Measurements from ENCODE around the gene PICK1.

The PICK1 gene

DNA sequence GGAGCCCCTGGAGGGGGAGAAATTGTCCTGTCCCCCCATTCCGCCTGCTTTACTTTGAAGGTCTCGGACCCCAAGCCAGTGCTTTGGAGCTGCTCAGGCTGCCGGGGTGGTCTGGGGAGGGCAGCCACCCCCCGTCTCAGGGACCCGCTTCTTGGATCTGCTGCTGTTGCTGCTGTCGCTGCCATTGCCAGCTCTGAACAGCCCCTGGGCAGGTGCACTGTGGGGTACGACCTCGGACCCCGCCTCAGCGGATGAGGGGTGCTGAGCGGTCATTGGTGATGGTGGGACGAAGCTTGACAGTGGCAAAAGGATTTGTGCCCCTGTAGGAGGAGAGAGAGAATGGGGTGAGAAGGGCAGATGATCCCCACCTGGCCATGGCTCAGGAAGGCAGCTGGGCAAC lies 27.9 kb downstream of the PICK1 start:
- DNase-seq (ENCODE audit: extremely low spot score, insufficient read length, low read depth) (no peak), FAIRE-seq (no peak)

DNA sequence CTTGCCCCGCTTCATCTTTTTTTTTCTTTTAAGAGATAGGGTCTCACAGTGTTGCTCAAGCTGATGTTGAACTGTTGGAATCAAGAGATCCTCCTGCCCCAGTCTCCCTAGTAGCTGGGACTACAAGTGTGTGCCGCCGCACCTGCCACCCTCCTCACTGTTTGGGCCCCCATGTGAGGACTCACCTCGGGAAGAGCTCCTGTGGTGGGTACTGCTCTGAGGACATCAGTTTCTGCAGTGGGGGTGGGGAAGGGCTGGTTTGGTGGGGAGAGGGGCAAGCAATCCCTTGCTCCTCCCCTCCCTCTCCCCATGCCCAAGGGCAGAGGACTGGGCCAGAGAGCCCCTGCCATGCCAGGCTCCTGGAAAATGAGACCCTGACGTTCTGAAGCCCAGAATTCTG lies 28.3 kb downstream of the PICK1 start:
- FAIRE-seq (no peak), DNase-seq (ENCODE audit: extremely low spot score, insufficient read length, low read depth) (no peak)

DNA sequence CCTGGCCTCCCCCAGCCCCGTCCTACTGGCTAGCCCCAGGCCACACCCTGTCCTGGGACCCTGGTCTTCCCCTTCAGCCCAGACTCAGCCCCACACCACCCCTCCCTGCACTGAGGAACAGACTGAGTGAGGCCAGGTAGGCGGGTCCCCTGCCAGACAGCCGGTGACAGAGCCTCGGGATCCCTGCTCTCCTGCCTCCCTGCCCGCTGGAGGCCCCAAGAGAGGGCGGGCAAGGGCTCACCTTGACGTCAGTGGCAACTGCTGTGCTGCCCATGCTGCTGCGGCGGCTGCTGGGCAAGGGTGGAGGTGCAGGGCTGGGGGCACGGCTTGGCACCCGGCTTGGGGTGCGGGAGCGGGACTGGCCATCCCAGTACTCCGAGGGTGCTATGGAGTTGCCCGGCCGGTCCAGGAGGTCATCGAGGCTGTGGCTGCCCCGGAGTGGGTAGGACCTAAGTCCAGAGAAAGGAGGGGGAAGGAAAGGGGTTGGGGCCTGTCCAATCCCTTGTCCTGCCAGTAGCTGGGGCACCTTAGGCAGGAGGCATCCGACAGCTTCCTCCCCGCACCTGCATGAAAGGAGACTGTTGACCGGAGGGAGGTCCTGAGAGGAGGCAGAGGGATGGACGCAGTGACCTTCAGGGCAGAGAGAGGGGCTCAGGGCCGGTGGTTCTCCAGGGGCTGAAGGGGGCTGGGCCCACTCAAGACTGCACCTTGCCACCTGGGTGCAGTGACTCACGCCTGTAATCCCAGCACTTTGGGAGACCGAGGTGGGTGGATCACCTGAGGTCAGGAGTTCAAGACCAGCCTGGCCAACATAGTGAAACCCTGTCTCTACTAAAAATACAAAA lies 29.0 kb downstream of the PICK1 start:
- DNase-seq (ENCODE audit: extremely low spot score, insufficient read length, low read depth): no peak
- FAIRE-seq: no peak

DNA sequence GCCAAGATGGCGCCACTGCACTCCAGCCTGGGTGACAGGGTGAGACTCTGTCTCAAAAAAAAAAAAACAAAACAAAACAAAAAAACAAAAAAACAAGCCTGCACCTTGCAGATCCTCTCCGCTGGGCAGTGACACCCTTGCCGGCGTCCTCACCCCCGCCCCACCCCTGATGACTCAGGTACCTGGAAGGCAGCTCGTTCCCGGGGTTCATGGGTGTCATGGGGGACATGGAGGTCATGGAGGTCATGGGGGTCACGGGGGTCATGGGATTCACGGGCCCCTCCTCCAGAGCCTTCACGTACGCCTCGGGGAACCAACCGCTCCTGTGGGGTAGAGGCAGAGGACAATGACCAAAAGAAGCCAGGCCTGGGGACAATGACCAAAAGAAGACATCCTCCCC lies 29.7 kb downstream of the PICK1 start:
- no peak for DNase-seq (ENCODE audit: extremely low spot score, insufficient read length, low read depth)
- no peak for FAIRE-seq

DNA sequence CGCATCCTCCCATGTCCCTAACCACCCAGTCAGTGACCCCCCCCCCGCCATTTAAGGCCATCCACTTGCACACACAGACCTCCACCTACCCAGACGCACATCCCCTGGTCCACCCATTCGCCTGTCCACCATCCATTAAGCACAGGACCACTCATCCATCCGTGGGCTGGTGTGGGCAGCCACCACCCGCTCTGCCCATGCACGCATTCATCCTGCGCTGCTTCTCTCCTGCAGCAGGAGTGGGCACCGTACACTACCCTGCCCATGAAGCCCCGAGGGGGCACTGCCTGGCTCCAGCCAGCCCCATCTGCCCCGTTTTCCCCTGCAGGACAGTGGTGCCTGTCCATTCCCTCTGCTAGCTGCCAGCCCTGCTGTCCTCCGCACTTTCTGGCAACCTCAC lies 30.7 kb downstream of the PICK1 start:
- DNase-seq (ENCODE audit: extremely low spot score, insufficient read length, low read depth) (no peak), FAIRE-seq (no peak)

DNA sequence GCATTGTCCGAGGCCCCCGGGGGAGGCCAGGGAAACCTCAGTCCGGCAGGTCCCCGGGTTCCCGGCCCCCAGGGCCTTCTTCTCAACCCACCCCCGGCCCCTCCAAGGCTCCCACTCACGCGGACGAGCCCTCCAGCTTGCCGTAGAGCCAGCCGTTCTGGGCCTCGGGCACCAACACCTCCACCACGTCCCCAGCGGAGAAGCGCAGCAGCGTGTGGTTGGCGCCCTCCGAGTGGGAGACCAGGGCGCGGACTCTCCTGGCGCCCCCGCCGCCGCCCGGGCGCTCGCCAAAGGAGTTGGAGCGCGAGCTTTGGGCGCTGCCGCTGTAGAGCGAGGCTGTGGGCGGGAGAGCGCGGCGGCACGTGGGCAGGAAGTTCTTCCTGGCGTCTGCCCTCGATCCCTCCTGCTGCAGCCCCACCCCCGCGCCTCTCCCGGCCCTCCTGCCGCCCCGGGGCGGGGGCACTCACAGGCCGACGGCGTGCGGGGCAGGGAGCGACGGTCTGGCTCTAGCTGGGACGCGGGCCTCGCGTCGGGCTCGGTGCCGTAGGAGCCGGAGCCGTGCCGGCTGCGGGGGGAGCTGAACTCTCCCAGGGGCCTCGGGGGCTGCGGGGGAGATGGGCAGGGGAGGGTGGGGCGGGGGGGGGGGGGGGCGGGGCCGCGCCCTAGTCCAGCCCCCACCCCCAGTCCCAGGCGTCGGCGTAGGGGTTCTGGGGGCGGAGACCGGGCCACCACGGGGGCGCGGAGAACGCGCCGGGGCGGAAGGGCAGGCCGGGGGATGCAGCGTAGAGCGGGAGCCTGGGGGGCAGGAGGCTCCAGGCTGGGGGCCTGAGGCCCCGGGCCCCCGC lies 31.6 kb downstream of the PICK1 start:
- FAIRE-seq: no peak
- DNase-seq (ENCODE audit: extremely low spot score, insufficient read length, low read depth): no peak

DNA sequence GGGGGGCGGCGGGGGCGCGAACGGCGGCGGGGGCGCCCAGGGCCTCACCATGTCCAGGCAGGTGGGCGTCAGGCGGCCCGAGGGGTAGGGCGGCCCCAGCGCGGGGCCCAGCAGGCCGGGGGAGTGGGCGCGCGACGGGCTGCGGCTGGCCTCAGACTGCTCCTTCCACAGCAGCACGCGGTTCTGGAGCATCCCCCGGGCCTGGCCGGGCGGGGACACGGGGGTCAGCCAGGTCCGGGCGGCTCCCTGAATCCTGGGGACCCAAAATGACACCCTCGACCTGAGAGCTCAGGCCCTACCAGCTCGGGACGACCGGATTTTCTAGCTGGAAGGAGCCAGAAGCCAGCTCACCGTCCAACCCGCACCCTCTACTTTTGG lies 32.3 kb downstream of the PICK1 start:
- no peak for FAIRE-seq
- no peak for DNase-seq (ENCODE audit: extremely low spot score, insufficient read length, low read depth)

DNA sequence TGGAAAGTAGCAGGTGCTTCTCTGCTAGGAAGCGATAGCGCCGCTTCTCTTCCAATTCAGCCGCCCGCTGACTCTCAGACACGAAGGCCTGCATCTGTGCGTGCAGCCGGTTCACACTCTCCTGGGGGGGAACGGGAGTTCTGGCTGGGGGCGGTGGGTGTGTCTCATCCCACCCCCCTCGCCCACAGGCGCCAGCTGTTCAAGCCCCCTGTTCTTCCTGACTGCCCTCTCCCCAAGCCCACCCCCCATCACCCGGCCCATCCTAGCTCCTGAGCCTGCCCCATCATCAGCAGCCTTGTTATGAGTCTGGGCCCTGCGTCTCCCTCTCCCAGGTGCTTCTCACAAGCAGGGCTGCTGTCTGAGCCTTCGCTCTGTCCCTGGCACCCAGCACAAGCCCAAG lies 39.9 kb downstream of the PICK1 start:
- FAIRE-seq (no peak), DNase-seq (ENCODE audit: extremely low spot score, insufficient read length, low read depth) (no peak)

DNA sequence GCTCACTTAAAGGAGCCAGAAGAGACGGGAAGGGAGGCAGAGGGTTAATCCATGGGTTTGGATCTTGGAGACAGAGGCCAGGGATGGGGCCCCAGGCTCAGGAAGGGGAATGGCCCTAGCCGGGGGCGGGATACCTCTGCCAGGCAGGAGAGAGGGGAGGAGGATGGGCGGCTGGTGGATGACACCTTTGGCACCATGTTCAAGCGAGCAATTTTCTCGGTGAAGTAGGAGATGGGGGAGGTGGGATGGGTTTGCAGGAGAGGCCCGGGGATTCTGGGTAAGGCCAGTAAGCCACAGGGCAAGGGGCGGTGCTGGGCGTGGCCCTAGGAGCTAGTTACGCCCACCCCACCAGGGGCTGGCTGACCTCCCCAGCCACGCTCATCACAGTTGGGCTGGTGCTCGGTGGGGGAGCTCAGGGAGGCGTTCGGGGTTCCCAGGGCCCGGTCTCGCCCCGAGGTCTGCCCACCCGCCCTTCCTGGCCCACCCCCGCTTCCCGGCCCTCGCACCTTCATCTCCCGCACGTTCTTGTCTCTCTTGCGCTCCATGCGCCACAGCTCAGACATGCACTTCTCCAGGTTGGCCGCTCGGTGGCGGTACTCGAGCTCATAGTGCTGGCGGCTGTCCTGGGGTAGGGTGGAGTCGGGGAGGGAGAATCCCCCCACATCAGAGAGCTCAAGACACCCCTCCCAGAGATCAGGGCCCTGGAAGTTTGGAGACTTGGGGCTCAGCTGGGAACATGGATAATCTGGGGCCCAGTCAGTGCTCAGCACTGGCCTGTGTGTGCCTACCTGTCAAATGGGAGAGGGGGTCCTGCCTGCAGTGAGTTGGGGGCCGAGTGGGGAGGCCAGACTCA lies 40.6 kb downstream of the PICK1 start:
- FAIRE-seq (no peak), DNase-seq (ENCODE audit: extremely low spot score, insufficient read length, low read depth) (no peak)

DNA sequence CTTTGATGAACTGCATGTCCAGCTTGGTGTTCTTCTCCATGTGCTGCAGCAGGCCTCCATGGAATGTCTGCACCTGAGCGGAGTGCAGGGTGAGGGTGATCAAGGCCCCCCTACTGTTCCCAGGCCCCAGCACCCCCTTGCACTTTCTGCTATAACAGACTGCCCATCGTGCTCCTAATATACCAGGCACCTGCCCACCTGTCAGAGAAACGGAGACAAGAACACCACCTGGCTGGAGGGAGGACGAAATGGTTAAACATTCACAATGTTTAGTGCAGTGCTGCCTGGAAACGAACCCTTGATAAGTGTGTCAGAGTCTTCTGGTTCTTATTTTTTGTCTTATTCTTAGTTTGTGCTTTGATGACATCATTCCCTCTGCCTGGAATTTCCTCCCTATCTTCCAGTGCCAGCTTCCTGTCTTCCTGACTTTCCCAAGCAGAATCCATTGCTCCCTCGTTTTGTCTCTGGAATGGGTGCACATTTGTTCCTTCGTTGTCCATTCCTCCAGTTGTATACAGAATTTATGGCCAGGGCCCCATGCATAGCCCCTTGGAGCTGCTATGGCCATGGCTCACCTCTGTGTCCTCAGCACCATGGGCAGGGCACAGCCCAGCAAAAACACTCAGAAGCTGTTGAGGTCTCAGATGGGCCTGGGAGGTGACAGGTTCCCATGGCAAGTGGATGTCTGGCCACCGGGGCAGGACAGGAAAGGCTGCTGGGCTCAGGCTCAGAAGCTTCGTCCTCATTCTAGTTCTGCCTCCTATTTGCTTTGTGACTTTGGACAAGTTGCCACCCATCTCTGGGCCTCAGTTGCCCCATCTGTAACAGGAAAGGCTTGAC lies 41.4 kb downstream of the PICK1 start:
- DNase-seq (ENCODE audit: extremely low spot score, insufficient read length, low read depth) (no peak), FAIRE-seq (no peak)

DNA sequence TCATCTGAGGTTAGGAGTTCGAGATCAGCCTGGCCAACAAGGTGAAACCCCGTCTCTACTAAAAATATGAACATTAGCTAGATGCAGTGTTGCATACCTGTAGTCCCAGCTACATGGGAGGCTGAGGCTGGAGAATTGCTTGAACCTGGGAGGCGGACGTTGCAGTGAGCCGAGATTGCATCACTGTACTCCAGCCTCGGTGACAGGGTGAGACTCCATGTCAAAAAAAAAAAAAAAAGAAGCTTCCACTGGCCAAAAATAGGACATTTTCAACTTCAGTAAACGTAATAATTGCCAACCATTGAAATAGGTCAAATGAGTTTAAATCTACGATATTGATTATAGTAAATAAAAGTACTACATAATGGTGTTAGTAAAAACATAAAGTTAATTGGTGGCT lies 46.4 kb downstream of the PICK1 start:
- no peak for FAIRE-seq
- DNase-seq (ENCODE audit: extremely low spot score, insufficient read length, low read depth): no peak

DNA sequence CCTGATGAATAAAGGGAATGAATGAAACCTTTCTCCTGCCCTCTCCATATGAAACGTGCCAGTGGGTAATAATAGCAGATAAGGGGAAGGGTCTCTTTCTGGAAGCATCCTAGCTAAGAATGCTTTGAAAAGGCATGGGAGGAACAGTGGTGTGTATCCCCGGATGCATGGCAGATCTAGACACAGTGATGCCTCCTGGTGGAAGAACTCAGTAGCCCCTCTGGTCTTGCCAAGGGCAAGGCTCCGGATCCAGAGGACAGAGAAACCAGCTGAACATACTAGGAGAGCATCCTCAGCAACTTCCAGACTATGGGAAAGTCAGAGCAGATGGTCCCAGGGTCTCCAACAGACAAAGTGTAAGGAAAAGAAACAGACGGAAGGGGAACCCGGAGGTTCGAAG lies 46.9 kb downstream of the PICK1 start:
- DNase-seq (ENCODE audit: extremely low spot score, insufficient read length, low read depth) (no peak), FAIRE-seq (no peak)

DNA sequence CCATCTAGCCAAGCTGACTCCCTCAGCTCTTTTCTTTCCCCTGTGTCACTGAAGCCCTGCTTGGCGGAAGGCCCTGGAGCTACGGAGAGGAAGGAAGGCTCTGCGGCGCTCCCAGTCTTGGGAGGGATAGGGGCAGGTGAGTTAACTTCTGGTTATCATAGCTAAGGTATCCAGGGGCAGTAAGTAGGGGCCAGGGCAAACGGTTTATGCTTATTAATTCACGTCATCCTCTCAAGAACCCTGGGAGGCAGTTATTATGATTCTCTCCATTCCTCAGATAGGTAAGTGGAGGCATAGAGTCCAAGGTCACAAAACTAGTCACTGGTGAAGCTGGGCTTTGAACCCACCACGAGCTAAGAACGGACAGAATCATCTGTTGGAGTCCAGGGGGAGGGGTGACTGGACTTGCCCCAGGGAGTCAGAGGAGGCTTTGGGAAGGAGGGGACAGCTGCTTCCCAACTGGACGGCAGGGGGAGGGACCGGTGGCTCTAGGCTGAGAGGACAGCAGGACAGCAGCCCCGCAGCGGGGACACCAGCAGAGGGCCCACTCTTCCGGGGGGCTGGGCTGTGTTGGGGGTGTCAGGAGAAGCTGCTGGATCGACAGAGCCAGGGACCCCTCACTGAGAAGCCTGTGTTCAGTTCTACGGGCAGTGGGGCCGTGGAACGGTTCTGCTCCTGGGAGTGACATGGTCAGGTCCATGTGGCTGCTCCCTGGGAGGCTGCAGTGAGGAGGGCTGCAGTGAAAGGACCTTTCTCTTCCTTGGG lies 49.8 kb downstream of the PICK1 start:
- DNase-seq (ENCODE audit: extremely low spot score, insufficient read length, low read depth) (no peak), FAIRE-seq (no peak)

DNA sequence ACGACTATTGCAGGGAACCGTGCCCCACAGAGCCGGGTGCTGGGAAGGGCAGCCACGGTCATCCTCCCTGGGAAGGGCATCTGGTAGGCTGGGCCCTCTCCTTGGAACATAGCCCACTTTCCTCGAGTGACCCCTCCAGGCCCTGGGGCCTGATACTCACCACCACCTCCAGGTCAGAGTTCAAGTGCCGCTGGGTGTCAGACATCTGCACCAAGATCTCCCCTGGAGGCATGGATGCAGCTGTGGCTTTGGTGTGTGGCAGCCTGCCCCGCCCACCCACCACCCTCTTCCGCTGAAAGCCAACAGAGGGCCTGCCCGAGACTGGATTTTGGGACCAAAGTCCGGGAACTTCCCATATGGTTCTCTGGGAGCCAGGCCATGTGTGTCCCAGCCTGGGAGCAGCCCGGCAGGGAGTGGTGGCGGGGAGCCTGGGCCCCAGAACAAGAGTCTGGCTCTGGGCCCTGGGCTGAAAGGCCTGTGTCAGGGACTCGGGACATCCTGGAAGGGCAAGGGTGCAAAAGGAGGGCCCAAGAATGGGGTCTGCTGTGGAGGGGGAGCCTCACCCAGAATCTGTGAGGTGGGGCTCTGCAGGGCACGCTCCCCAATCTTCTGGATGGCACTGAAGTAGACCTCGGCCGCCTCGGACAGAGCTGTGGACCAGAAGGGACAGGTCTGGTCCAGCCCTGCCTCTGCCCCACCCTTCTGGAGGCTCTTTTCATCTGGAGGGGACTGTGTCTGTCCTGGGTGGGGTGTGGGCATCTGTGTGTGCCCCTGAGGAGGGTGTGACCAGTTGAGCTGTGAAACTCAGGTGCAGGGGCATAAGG lies 50.7 kb downstream of the PICK1 start:
- DNase-seq (ENCODE audit: extremely low spot score, insufficient read length, low read depth): no peak
- no peak for FAIRE-seq

DNA sequence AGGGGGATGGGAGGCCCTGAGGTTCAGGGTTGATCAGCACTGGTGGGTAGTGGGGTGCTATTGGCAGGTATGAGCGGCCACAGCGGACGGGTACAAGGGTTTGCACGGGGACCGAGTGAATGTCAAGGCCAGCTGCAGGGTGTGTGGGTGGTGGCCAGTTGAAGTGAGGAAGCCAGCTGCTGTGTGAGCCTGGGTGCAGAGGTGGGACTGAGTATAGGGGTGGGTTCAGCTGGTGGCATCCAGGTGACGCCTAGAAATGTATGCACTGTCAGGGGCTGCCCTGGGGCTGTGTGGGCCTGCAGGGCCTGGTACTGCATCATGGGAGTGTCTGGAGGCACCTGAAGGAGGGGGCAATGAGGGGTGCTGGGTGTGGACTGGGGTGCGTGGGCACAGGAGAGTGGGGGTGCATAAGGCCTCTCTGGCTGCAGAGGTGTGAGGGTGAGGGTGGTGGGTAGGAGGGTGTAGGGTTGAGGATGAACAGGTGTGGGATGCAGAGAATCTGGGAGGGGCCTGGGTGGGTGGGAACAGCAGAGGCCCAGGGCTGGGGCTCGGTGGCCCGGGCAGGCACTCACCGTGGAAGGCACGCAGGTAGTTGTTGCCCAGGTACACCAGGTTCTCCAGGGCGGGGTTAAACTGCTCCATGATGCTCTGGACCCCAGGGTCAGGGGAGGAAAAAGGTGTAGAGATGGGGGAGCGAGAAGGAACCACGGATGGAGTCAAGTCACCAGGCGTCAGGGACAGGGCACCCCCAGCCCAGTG lies 51.5 kb downstream of the PICK1 start:
- no peak for FAIRE-seq

DNA sequence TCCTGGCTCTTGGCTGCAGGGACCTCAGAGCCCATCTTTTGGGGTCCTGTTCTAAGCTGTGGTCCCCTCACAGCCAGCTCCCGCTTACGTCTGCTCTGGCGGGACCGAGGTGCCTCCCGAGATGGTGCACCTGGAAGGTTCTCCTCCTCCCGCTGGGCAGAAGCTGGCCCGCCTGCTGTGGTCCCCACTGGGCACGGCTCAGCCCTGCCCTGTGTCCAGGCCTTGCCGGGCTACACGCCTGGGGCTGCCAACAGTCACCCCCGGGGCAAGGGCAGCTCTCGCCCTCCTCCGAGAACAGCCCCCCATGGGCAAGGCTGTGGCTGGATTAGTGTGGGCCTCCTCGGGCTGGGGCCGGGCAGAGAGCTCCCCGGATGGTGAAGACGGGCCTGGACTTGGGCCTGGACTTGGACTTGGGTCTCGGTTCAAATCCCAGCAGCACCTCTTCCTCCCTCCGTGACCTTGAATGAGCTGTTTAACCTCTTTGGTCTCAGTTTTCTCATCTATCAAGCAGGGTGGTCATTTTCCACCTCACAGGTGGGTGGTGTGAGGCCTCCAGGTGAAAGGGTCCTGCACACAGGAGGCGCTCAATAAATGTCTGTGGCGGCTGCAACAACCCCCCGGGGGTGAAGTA lies 52.3 kb downstream of the PICK1 start:
- DNase-seq (ENCODE audit: extremely low spot score, insufficient read length, low read depth) (no peak), FAIRE-seq (no peak)

More for the DNA sequence above, 51.5 kb downstream of the PICK1 start:
- no peak for DNase-seq (ENCODE audit: extremely low spot score, insufficient read length, low read depth)
